Nephron (organoid): ENCODE results near the gene SLC44A3.

Source experiments
- H3K27ac Mint-ChIP-seq, 3 experiments: 2 replicates each; pipeline ENCODE4 v1.8.0; 2020; ENCODE audit warnings: mixed read lengths in 3 of 3, mild to moderate bottlenecking in 2 of 3, moderate library complexity in 1 of 3
- H3K27me3 Mint-ChIP-seq: 2 replicates; pipeline ENCODE4 v1.8.0; 2021; ENCODE audit warnings: low read depth, mild to moderate bottlenecking, moderate library complexity, mixed read lengths
- H3K36me3 Mint-ChIP-seq: 2 replicates; pipeline ENCODE4 v1.8.0; 2020; ENCODE audit warnings: low read depth, mixed read lengths
- H3K4me1 Mint-ChIP-seq: 2 replicates; pipeline ENCODE4 v1.8.0; 2020; ENCODE audit warnings: mixed read lengths
- H3K4me3 Mint-ChIP-seq, 3 experiments: 2 replicates each; pipeline ENCODE4 v1.8.0; 2020; ENCODE audit warnings: mild to moderate bottlenecking in 3 of 3, mixed read lengths in 3 of 3, moderate library complexity in 2 of 3
- H3K9me3 Mint-ChIP-seq: 2 replicates; pipeline ENCODE4 v1.8.0; 2020; ENCODE audit warnings: mixed read lengths
- CTCF ChIP-seq, 3 experiments: fragments of 200-600 bp; sonication (generic); IDR thresholded peaks; one replicate each; pipeline ENCODE4 v1.5.0; 2021; ENCODE audit warnings: antibody characterized with exemption in 3 of 3; ENCODE audit not compliant: unreplicated experiment in 3 of 3

Gene SLC44A3

GRCh38 chr1:94843846-94844245, 23.7 kb downstream of the SLC44A3 start:
- no peak for TF ChIP-seq CTCF (IDR thresholded peaks at IDR 0.05; ENCODE audit: unreplicated experiment in 3 of 3)
- Mint-ChIP-seq H3K27me3 (no peaks in the 10 kb centered on the region), H3K4me3 (no peak overlapping the region), H3K9me3 (no peaks in the 10 kb centered on the region), H3K27ac (no peak overlapping the region), H3K36me3 (peaks cover 14% of the 10 kb centered on the region), H3K4me1 (peaks cover 14% of the 10 kb centered on the region)

GRCh38 chr1:94846308-94846707, 26.2 kb downstream of the SLC44A3 start:
- H3K27me3 Mint-ChIP-seq: no peaks in the 10 kb centered on the region
- peaks cover 14% of the 10 kb centered on the region for H3K4me1 Mint-ChIP-seq
- H3K9me3 Mint-ChIP-seq: no peaks in the 10 kb centered on the region
- H3K36me3 Mint-ChIP-seq: peaks cover 11% of the 10 kb centered on the region
- H3K4me3 Mint-ChIP-seq: no peak overlapping the region
- H3K27ac Mint-ChIP-seq: no peak overlapping the region
- TF ChIP-seq CTCF (IDR thresholded peaks at IDR 0.05; ENCODE audit: unreplicated experiment in 3 of 3): no peak

- TF ChIP-seq CTCF (IDR thresholded peaks at IDR 0.05; ENCODE audit: unreplicated experiment in 3 of 3): no peak
- Mint-ChIP-seq H3K4me3 (no peak overlapping the region), H3K36me3 (no peaks in the 10 kb centered on the region), H3K27me3 (no peaks in the 10 kb centered on the region), H3K27ac (no peak overlapping the region), H3K4me1 (peaks cover 10% of the 10 kb centered on the region), H3K9me3 (no peaks in the 10 kb centered on the region)
These were observed 31.4 kb downstream of the SLC44A3 start for GRCh38 chr1:94851571-94851970.

GRCh38 chr1:94852788-94853187, 32.6 kb downstream of the SLC44A3 start:
- peak; percentile 18 to 45 (median 31) for TF ChIP-seq CTCF (IDR thresholded peaks at IDR 0.05; ENCODE audit: unreplicated experiment in 3 of 3)
- Mint-ChIP-seq H3K4me1 (peaks cover 4% of the 10 kb centered on the region), H3K36me3 (no peaks in the 10 kb centered on the region), H3K27me3 (no peaks in the 10 kb centered on the region), H3K9me3 (no peaks in the 10 kb centered on the region), H3K4me3 (no peak overlapping the region), H3K27ac (no peak overlapping the region)

GRCh38 chr1:94854458-94855306, 34.5 kb downstream of the SLC44A3 start:
- peak; percentile 82 to 90 (median 86) for TF ChIP-seq CTCF (IDR thresholded peaks at IDR 0.05; ENCODE audit: unreplicated experiment in 3 of 3)
- Mint-ChIP-seq H3K4me3 (no peak overlapping the region), H3K27ac (no peak overlapping the region), H3K4me1 (peaks cover 16% of the 10 kb centered on the region), H3K36me3 (peaks cover 3% of the 10 kb centered on the region), H3K9me3 (no peaks in the 10 kb centered on the region), H3K27me3 (peaks cover 4% of the 10 kb centered on the region)

GRCh38 chr1:94855307-94855700, 35.1 kb downstream of the SLC44A3 start:
- H3K27ac Mint-ChIP-seq: no peak overlapping the region
- peaks cover 4% of the 10 kb centered on the region for H3K27me3 Mint-ChIP-seq
- H3K4me1 Mint-ChIP-seq: peaks cover 22% of the 10 kb centered on the region
- peaks cover 3% of the 10 kb centered on the region for H3K36me3 Mint-ChIP-seq
- no peak for TF ChIP-seq CTCF (IDR thresholded peaks at IDR 0.05; ENCODE audit: unreplicated experiment in 3 of 3)
- no peak overlapping the region for H3K4me3 Mint-ChIP-seq
- H3K9me3 Mint-ChIP-seq: no peaks in the 10 kb centered on the region
